T-cell (primary cell): ENCODE results near the gene SEMA4D. TPM values are rescaled to one million over a fixed set of nuclear protein-coding genes. Genes with fewer than 3 reads are reported as not detected.
A peak's percentile ranks its signal among the peaks of the same experiment; 100 is the strongest.

Experiments
- ATAC-seq, 4 experiments: fragments of 200-7000 bp in 3 of 4; fragments of 150-1000 bp in 1 of 4; cut with Tn5 transposase; replicated peaks in 1 of 4; 1 replicate in 3 of 4; 2 replicates in 1 of 4; pipeline ENCODE4 v1.10.0; 2021; ENCODE audit warnings: moderate library complexity in 3 of 4, mild to moderate bottlenecking in 2 of 4, moderate number of reproducible peaks in 1 of 4
- CTCF ChIA-PET, 2 donors: fragments of 300-600 bp; sonication (Branson Sonifier 250); formaldehyde crosslinking; loops; one replicate each; lab custom pipeline; 2022; ENCODE audit warnings: antibody characterized with exemption in 2 of 2; lab: Charles Lee
- POLR2A ChIA-PET, 2 donors: fragments of 300-600 bp; sonication (Branson Sonifier 250); formaldehyde crosslinking; loops; one replicate each; lab custom pipeline; 2022; ENCODE audit warnings: antibody characterized with exemption in 2 of 2; lab: Charles Lee
- DNase-seq, 35 experiments: peaks; one replicate each; pipeline versions ENCODE4 v3.0.0 to v3.0.0-alpha.2; 2013 to 2023
- H3K27ac ChIP-seq: one replicate; pipeline ENCODE4 v1.5.1; 2013; ENCODE audit warnings: low read length
- H3K27me3 ChIP-seq, 2 experiments: replicated peaks in 1 of 2; 1 replicate in 1 of 2; 2 replicates in 1 of 2; pipeline versions ENCODE4 v1.6.1 to v1.7.0; 2013; ENCODE audit warnings: low read length in 1 of 2, mixed read lengths in 1 of 2; ENCODE audit not compliant: control insufficient read depth in 2 of 2, insufficient read depth in 2 of 2; ENCODE audit errors: extremely low read depth in 1 of 2
- H3K36me3 ChIP-seq, 2 donors: 1 replicate in 1 of 2; 2 replicates in 1 of 2; pipeline versions ENCODE4 v1.6.1 to v1.7.0; 2013; ENCODE audit warnings: low read length in 1 of 2; ENCODE audit not compliant: control insufficient read depth in 2 of 2, insufficient read depth in 1 of 2; ENCODE audit errors: extremely low read depth in 1 of 2
- H3K4me1 ChIP-seq, 2 experiments: 1 replicate in 1 of 2; 2 replicates in 1 of 2; pipeline versions ENCODE4 v1.6.1 to v1.7.0; 2013; ENCODE audit warnings: low read length in 2 of 2, mixed read lengths in 1 of 2; ENCODE audit not compliant: insufficient read depth in 2 of 2, control insufficient read depth in 1 of 2; ENCODE audit errors: extremely low read depth in 1 of 2
- H3K4me3 ChIP-seq, 2 donors: 1 replicate in 1 of 2; 2 replicates in 1 of 2; pipeline versions ENCODE4 v1.5.1 to v1.7.0; 2013; ENCODE audit warnings: mild to moderate bottlenecking in 2 of 2, low read length in 1 of 2, moderate library complexity in 1 of 2; ENCODE audit not compliant: control insufficient read depth in 1 of 2; ENCODE audit errors: extremely low read depth in 1 of 2
- H3K9me3 ChIP-seq: 2 replicates; pipeline ENCODE4 v1.7.0; 2013
- H3K27ac Mint-ChIP-seq, 2 donors: one replicate each; pipeline ENCODE4 v1.8.0; 2020 to 2021; ENCODE audit warnings: mild to moderate bottlenecking in 2 of 2, mixed read lengths in 2 of 2
- H3K27me3 Mint-ChIP-seq, 2 donors: one replicate each; pipeline ENCODE4 v1.8.0; 2021 to 2022; ENCODE audit warnings: mixed read lengths in 2 of 2
- H3K36me3 Mint-ChIP-seq: one replicate; pipeline ENCODE4 v1.8.0; 2021; ENCODE audit warnings: mixed read lengths
- H3K4me1 Mint-ChIP-seq, 3 donors: one replicate each; pipeline ENCODE4 v1.8.0; 2020 to 2022; ENCODE audit warnings: mixed read lengths in 3 of 3, mild to moderate bottlenecking in 1 of 3
- H3K4me3 Mint-ChIP-seq, 3 donors: one replicate each; pipeline ENCODE4 v1.8.0; 2020 to 2022; ENCODE audit warnings: mild to moderate bottlenecking in 3 of 3, mixed read lengths in 3 of 3, moderate library complexity in 3 of 3
- H3K9me3 Mint-ChIP-seq, 3 donors: one replicate each; pipeline ENCODE4 v1.8.0; 2020 to 2022; ENCODE audit warnings: mixed read lengths in 3 of 3
- WGBS: methylation state at CpG from one replicate; pipeline ENCODE4 v1.1.5; 2013; ENCODE audit warnings: missing lambda C conversion rate; ENCODE audit not compliant: insufficient coverage; 5-methylcytosine and 5-hydroxymethylcytosine counted together
- total RNA-seq, 35 experiments: library from RNA in 6 of 35; stranded (reverse) in 6 of 35; fragments of 120-200 nt in 1 of 35; gene quantifications; one replicate each; pipeline versions ENCODE4 v1.2.1 to v1.2.4 and lab custom pipeline; 2013 to 2026

Gene SEMA4D
- total RNA-seq, 5 donors from 2014 or later (not counting 1 experiment from before 2014, with no cell fraction given), result 347 to 585 (median 434) TPM

DNA sequence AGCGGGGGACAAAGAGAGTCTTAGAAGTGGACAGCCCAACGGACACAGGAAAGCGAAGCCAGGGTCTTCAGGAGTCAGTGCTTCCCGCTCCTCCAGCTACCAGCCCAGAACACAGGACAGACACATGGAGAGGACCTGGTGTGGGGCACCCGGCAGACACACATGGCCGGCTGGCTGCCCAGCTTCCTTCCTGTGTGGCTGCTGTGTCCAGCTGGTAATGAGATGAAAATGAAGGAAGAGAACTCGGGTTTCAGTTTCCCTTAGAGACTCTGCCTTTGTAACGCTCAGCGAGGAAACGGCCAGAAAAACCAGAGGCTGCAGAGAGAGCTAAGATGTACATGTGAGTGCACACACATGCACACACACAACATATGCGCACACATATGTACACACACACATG is 92.1 kb downstream of the SEMA4D start:
- H3K27ac ChIP-seq, result peak overlapping the region; percentile 42
- no peak overlapping the region for H3K4me3 ChIP-seq
- peak overlapping the region; percentile 85 to 89 for H3K27ac Mint-ChIP-seq
- H3K9me3 Mint-ChIP-seq, result peaks cover 0 to 5% (median 5%) of the 10 kb centered on the region in 3 donors
- POLR2A ChIA-PET, result no interaction called here
- peaks cover 19 to 68% of the 10 kb centered on the region in 2 experiments for H3K4me1 ChIP-seq
- H3K4me3 Mint-ChIP-seq, result peak overlapping the region in 2 of 3 donors; percentile 13 to 83
- no peak for DNase-seq
- H3K36me3 Mint-ChIP-seq, result peaks cover 48% of the 10 kb centered on the region
- CTCF ChIA-PET, result interaction anchor here in 1 of 2 donors (2.7 kb wide), 1 partner anchor 143 kb away, joined by 12 read pairs; no protein-coding TSS in a partner anchor
- WGBS, result 54% methylated on average over 10 of the region's 11 CpGs
- peaks cover 23 to 68% of the 10 kb centered on the region in 2 donors for H3K36me3 ChIP-seq
- H3K27me3 ChIP-seq, result no peaks in the 10 kb centered on the region
- H3K9me3 ChIP-seq, result no peaks in the 10 kb centered on the region
- peaks cover 67 to 70% (median 70%) of the 10 kb centered on the region in 3 donors for H3K4me1 Mint-ChIP-seq
- no peak for ATAC-seq
- H3K27me3 Mint-ChIP-seq, result no peaks in the 10 kb centered on the region

DNA sequence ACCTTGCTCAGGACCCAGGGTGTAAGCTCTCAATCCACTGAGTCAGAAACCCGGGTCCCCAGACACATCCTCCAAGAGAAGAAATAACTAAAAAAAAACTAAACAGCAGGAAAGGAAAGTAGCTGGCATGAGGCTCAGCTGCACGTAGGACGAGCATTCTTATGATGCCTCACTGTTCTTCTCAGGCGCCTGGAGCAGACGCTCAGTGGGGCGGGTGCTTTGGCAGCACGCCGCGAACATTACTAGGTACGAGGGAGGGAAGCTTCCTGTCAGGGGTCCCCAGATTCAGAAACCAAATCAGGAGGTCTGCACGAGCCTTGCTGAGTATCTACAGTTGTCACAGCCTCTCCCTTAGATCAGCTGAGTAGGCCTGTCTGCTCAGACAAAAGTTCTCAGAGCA is 93.8 kb downstream of the SEMA4D start:
- H3K4me1 ChIP-seq, result peaks cover 12 to 51% of the 10 kb centered on the region in 2 experiments
- H3K4me3 Mint-ChIP-seq, result no peak overlapping the region
- peak overlapping the region; percentile 76 for H3K27ac Mint-ChIP-seq
- no peak overlapping the region for H3K4me3 ChIP-seq
- no peak for DNase-seq
- H3K9me3 Mint-ChIP-seq, result peaks cover 0 to 5% (median 5%) of the 10 kb centered on the region in 3 donors
- 82% methylated on average over 10 of the region's 11 CpGs for WGBS
- POLR2A ChIA-PET, result no interaction called here
- H3K4me1 Mint-ChIP-seq, result peaks cover 60 to 62% (median 61%) of the 10 kb centered on the region in 3 donors
- no peak for ATAC-seq
- H3K27ac ChIP-seq, result no peak overlapping the region
- H3K36me3 Mint-ChIP-seq, result peaks cover 58% of the 10 kb centered on the region
- no peaks in the 10 kb centered on the region for H3K27me3 ChIP-seq
- H3K27me3 Mint-ChIP-seq, result no peaks in the 10 kb centered on the region
- H3K36me3 ChIP-seq, result peaks cover 27 to 80% of the 10 kb centered on the region in 2 donors
- CTCF ChIA-PET, result no interaction called here
- no peaks in the 10 kb centered on the region for H3K9me3 ChIP-seq

DNA sequence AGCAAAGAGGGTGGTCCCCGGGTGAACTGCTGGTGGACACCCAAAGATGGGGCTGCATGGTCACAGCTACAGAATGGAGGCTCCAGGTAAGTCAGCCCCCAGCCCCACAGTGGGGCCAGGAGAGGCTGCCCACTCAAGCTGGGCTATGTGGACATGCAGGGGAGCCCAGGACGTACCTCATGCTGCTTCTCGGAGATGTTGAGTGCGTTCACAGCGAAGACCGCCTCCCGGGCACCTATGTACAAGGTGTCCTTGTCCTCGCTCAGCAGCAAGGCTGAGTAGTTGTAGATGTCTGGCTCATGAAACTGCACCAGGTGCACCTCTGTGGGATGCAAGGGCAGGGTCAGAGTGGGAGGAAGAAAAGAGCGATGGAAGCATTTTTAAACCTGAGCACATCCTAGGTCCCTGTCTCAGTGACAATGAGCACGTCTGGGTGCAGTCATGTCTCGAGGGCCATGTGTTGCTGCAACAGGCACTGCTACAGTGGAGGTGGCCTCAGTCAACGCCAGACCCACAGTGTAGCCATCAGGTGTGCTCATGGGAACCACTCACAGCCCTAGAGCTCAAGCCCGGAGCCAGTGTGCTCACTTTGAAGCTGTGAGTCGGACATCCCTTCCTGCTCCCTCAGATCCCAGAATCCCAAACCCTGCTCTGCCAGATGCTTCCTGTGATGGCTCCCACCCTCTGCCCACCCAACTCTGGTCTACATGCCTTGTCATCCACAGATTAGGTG is 95.1 kb downstream of the SEMA4D start:
- no peak overlapping the region for H3K4me3 ChIP-seq
- H3K9me3 ChIP-seq, result no peaks in the 10 kb centered on the region
- ChIA-PET POLR2A (interaction anchor here in 1 of 2 donors (1.1 kb wide), 1 partner anchor 15 kb away, joined by 3 read pairs; no protein-coding TSS in a partner anchor), CTCF (interaction anchor here in 1 of 2 donors (0.7 kb wide), 1 partner anchor 19 kb away, joined by 3 read pairs; no protein-coding TSS in a partner anchor)
- Mint-ChIP-seq H3K36me3 (peaks cover 64% of the 10 kb centered on the region), H3K27me3 (no peaks in the 10 kb centered on the region), H3K4me1 (peaks cover 48 to 50% (median 50%) of the 10 kb centered on the region in 3 donors), H3K4me3 (no peak overlapping the region), H3K27ac (peak overlapping the region in 1 of 2 donors; percentile 76), H3K9me3 (peaks cover 0 to 5% (median 5%) of the 10 kb centered on the region in 3 donors)
- DNase-seq (no peak), ATAC-seq (no peak)
- no peaks in the 10 kb centered on the region for H3K27me3 ChIP-seq
- H3K36me3 ChIP-seq, result peaks cover 31 to 92% of the 10 kb centered on the region in 2 donors
- no peak overlapping the region for H3K27ac ChIP-seq
- H3K4me1 ChIP-seq, result peaks cover under 1 to 38% of the 10 kb centered on the region in 2 experiments
- WGBS, result 92% methylated on average over 13 of the region's 14 CpGs

DNA sequence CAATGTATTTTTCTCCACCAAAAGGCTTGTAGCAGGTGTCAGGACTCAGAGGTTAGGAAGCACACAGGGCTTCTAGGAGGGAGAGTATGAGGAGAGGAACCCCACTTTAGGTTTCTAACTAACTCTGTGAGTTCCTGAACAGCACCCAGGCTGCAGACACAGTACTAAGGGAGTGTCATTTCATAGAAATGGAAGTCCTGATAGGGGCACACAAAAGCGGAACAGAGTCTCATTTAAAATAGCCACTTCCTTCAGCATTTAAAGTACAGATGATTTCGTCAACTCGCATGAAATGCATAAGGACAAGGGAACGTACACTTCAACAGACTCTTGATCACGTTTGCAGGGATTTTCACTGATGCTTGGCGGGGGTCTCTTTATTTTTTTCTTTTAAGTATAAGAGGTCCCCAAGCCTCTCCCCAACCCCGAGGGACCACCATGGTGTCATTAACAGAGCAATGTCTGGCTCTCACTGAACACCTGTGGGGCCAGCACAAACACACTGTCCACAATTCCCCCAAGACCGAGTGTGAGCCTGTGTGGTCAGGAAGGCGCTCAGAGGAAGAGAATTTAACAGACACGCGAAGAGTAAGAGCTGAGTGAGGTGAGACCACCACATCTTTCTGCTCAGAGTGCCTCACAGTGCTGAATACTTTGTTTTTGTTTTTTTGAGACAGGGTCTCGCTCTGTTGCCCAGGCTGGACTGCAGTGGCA is 97.4 kb downstream of the SEMA4D start:
- Histone ChIP-seq H3K4me3 (no peak overlapping the region), H3K36me3 (peaks cover 38 to 99% of the 10 kb centered on the region in 2 donors), H3K4me1 (peaks cover 0 to 15% of the 10 kb centered on the region in 2 experiments), H3K27me3 (no peaks in the 10 kb centered on the region), H3K27ac (no peak overlapping the region), H3K9me3 (no peaks in the 10 kb centered on the region)
- H3K4me1 Mint-ChIP-seq, result peaks cover 29 to 35% (median 32%) of the 10 kb centered on the region in 3 donors
- WGBS, result 71% methylated on average over 4 of the region's 12 CpGs
- DNase-seq, result no peak
- ATAC-seq, result peak in 1 of 4 experiments; percentile 22
- no peak overlapping the region for H3K4me3 Mint-ChIP-seq
- H3K27me3 Mint-ChIP-seq, result no peaks in the 10 kb centered on the region
- H3K27ac Mint-ChIP-seq, result peak overlapping the region; percentile 83
- H3K36me3 Mint-ChIP-seq, result peaks cover 65% of the 10 kb centered on the region
- POLR2A ChIA-PET, result no interaction called here
- CTCF ChIA-PET, result no interaction called here
- no peaks in the 10 kb centered on the region for H3K9me3 Mint-ChIP-seq

DNA sequence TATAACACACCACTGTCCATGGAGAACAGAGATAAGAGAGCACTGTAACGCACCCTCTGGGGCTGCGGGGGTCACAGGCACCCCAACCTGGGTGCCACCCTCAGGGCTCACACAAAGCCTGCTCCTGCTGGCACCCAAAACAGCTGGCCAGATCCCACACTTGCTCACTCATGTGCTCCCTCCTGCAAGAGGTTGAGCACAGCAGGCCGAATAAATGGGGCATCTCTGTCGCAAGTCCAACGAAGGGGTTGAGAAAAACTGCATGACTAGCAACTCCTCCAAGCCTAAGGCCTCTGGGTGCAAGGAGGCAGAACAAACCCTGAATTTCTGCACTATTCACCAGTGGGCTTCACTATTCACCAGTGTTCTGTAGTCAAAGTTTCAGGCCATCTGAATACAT is 99.3 kb downstream of the SEMA4D start:
- H3K27me3 Mint-ChIP-seq, result no peaks in the 10 kb centered on the region
- ChIA-PET POLR2A (interaction anchor here (0.6 kb wide), 2 partner anchors 56 to 84 kb away, joined by 3 read pairs; no protein-coding TSS in a partner anchor), CTCF (interaction anchor here in 1 of 2 donors (0.6 kb wide), 1 partner anchor 11 kb away, joined by 3 read pairs; no protein-coding TSS in a partner anchor)
- H3K9me3 Mint-ChIP-seq, result no peaks in the 10 kb centered on the region
- ATAC-seq, result no peak
- Histone ChIP-seq H3K4me3 (no peak overlapping the region), H3K36me3 (peaks cover 47 to 97% of the 10 kb centered on the region in 2 donors), H3K27me3 (no peaks in the 10 kb centered on the region), H3K4me1 (no peaks in the 10 kb centered on the region), H3K9me3 (no peaks in the 10 kb centered on the region), H3K27ac (no peak overlapping the region)
- H3K36me3 Mint-ChIP-seq, result peaks cover 65% of the 10 kb centered on the region
- DNase-seq, result no peak
- H3K27ac Mint-ChIP-seq, result peak overlapping the region in 1 of 2 donors; percentile 29
- H3K4me3 Mint-ChIP-seq, result no peak overlapping the region
- WGBS, result 100% methylated on average over 5 of the region's 5 CpGs
- peaks cover 20 to 25% (median 22%) of the 10 kb centered on the region in 3 donors for H3K4me1 Mint-ChIP-seq

DNA sequence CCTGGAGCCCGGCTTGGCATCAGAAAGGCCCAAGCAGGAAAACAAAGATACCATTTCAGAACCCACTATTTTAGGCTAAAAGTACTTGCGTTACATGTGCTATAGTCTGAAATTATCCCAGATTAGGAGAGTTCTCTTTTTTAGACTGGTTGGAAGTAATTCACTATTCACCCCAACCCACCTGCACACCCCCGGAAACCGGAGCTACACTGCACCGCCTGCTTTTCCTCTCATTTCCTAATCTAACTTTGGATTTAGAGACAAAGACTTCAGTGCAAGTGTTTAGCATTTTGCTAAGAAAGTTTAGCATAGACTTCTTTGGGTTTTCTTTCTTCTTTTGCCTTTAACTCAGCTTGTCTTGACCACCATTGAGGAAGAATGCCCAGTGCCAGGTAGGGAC is 100.4 kb downstream of the SEMA4D start:
- Histone ChIP-seq H3K27ac (no peak overlapping the region), H3K4me1 (no peaks in the 10 kb centered on the region), H3K9me3 (no peaks in the 10 kb centered on the region), H3K27me3 (no peaks in the 10 kb centered on the region), H3K4me3 (no peak overlapping the region), H3K36me3 (peaks cover 52 to 97% of the 10 kb centered on the region in 2 donors)
- DNase-seq, result no peak
- WGBS, result no CpG with 5 or more reads among the region's 5 CpGs
- H3K4me1 Mint-ChIP-seq, result peaks cover 20 to 26% (median 23%) of the 10 kb centered on the region in 3 donors
- ChIA-PET CTCF (no interaction called here), POLR2A (no interaction called here)
- H3K9me3 Mint-ChIP-seq, result no peaks in the 10 kb centered on the region
- no peak overlapping the region for H3K4me3 Mint-ChIP-seq
- peaks cover 72% of the 10 kb centered on the region for H3K36me3 Mint-ChIP-seq
- peak overlapping the region in 1 of 2 donors; percentile 27 for H3K27ac Mint-ChIP-seq
- H3K27me3 Mint-ChIP-seq, result no peaks in the 10 kb centered on the region
- no peak for ATAC-seq
